ENCODE data around the gene TYMS. TPM values are rescaled to one million over a fixed set of nuclear protein-coding genes. Genes with fewer than 3 reads are reported as not detected.

Gene TYMS
- total RNA-seq, 1 experiment from 2014 or later, result 202 TPM

DNA sequence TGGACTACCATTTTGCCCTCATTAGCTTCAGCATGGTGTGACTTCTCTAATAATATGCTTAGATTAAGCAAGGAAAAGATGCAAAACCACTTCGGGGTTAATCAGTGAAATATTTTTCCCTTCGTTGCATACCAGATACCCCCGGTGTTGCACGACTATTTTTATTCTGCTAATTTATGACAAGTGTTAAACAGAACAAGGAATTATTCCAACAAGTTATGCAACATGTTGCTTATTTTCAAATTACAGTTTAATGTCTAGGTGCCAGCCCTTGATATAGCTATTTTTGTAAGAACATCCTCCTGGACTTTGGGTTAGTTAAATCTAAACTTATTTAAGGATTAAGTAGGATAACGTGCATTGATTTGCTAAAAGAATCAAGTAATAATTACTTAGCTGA lies 16.3 kb downstream of the TYMS start:
- Histone ChIP-seq H3K36me3 (ENCODE audit: control insufficient read depth, insufficient read depth, low read length) (peaks cover 25% of the 10 kb centered on the region), H3K9me3 (ENCODE audit: control insufficient read depth, insufficient read depth, low read depth, low read length) (no peaks in the 10 kb centered on the region), H3K27me3 (ENCODE audit: control insufficient read depth, insufficient read depth, low read length) (no peaks in the 10 kb centered on the region), H3K4me1 (ENCODE audit: control insufficient read depth, insufficient read depth, low read length) (no peaks in the 10 kb centered on the region), H3K4me3 (ENCODE audit: low read depth in 2 of 2, low read length in 2 of 2) (no peak overlapping the region), H3K27ac (ENCODE audit: low read length) (no peak overlapping the region)
- intact Hi-C loops (cut with micrococcal nuclease; ENCODE audit: unreplicated experiment) (no loop called here), in situ Hi-C loops (cut with HindIII; ENCODE audit: low pct_unique_long_range_greater_than_20kb, low sequenced_read_pairs) (no loop called here)
- no peak for DNase-seq (ENCODE audit: low read depth, low spot score)
- POLR2A ChIA-PET, result no interaction called here
- CTCF ChIA-PET, result no interaction called here
- TF ChIP-seq POLR2AphosphoS5 (IDR thresholded peaks at IDR 0.05; ENCODE audit: low read depth, low read length) (no peak), CTCF (IDR thresholded peaks at IDR 0.05) (no peak), TCF7L2 (IDR thresholded peaks at IDR 0.05; ENCODE audit: low read depth, low read length) (no peak), SIN3A (IDR thresholded peaks at IDR 0.05; ENCODE audit: borderline replicate concordance, insufficient read depth, low read depth, low read length) (no peak)
- TF ChIP-seq, protein P1, sequence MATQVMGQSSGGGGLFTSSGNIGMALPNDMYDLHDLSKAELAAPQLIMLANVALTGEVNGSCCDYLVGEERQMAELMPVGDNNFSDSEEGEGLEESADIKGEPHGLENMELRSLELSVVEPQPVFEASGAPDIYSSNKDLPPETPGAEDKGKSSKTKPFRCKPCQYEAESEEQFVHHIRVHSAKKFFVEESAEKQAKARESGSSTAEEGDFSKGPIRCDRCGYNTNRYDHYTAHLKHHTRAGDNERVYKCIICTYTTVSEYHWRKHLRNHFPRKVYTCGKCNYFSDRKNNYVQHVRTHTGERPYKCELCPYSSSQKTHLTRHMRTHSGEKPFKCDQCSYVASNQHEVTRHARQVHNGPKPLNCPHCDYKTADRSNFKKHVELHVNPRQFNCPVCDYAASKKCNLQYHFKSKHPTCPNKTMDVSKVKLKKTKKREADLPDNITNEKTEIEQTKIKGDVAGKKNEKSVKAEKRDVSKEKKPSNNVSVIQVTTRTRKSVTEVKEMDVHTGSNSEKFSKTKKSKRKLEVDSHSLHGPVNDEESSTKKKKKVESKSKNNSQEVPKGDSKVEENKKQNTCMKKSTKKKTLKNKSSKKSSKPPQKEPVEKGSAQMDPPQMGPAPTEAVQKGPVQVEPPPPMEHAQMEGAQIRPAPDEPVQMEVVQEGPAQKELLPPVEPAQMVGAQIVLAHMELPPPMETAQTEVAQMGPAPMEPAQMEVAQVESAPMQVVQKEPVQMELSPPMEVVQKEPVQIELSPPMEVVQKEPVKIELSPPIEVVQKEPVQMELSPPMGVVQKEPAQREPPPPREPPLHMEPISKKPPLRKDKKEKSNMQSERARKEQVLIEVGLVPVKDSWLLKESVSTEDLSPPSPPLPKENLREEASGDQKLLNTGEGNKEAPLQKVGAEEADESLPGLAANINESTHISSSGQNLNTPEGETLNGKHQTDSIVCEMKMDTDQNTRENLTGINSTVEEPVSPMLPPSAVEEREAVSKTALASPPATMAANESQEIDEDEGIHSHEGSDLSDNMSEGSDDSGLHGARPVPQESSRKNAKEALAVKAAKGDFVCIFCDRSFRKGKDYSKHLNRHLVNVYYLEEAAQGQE (IDR thresholded peaks at IDR 0.05; ENCODE audit: insufficient read depth in 1 of 2, low read depth in 2 of 2, low read length in 1 of 2), result no peak
- BruUV-seq (replicated peaks), result no TSS peak
- ATAC-seq, result no peak

DNA sequence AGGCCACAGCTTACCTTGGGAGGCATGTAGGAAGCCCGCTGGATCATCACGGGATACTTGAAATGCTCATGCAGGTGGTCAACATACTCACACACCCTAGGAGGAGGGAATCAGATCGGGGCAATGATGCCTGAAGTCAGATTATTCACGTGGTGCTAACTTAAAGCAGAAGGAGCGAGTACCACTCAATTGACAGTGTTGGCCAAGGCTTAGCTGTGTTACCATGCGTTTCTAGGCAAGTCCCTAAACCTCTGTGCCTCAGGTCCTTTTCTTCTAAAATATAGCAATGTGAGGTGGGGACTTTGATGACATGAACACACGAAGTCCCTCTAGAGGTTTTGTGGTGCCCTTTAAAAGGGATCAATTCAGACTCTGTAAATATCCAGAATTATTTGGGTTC lies 17.9 kb downstream of the TYMS start:
- H3K4me3 ChIP-seq (ENCODE audit: low read depth in 2 of 2, low read length in 2 of 2), result no peak overlapping the region
- peaks cover 25% of the 10 kb centered on the region for H3K36me3 ChIP-seq (ENCODE audit: control insufficient read depth, insufficient read depth, low read length)
- ChIA-PET CTCF (no interaction called here), POLR2A (no interaction called here)
- no peaks in the 10 kb centered on the region for H3K9me3 ChIP-seq (ENCODE audit: control insufficient read depth, insufficient read depth, low read depth, low read length)
- ATAC-seq (peak; percentile 36), DNase-seq (ENCODE audit: low read depth, low spot score) (no peak)
- in situ Hi-C loops (cut with HindIII; ENCODE audit: low pct_unique_long_range_greater_than_20kb, low sequenced_read_pairs) (no loop called here), intact Hi-C loops (cut with micrococcal nuclease; ENCODE audit: unreplicated experiment) (no loop called here)
- TF ChIP-seq CTCF (IDR thresholded peaks at IDR 0.05), result no peak
- TF ChIP-seq SIN3A (IDR thresholded peaks at IDR 0.05; ENCODE audit: borderline replicate concordance, insufficient read depth, low read depth, low read length), result no peak
- TF ChIP-seq TCF7L2 (IDR thresholded peaks at IDR 0.05; ENCODE audit: low read depth, low read length), result no peak
- TF ChIP-seq, protein P1 (IDR thresholded peaks at IDR 0.05; ENCODE audit: insufficient read depth in 1 of 2, low read depth in 2 of 2, low read length in 1 of 2), result no peak
- TF ChIP-seq POLR2AphosphoS5 (IDR thresholded peaks at IDR 0.05; ENCODE audit: low read depth, low read length), result no peak; the same call in 1 of the 2 replicates
- H3K27me3 ChIP-seq (ENCODE audit: control insufficient read depth, insufficient read depth, low read length), result no peaks in the 10 kb centered on the region
- no peak overlapping the region for H3K27ac ChIP-seq (ENCODE audit: low read length)
- BruUV-seq (replicated peaks), result no TSS peak
- H3K4me1 ChIP-seq (ENCODE audit: control insufficient read depth, insufficient read depth, low read length), result no peaks in the 10 kb centered on the region

All from Panc1 (cell line).